ENCODE results near the gene CRNKL1. TPM values are rescaled to one million over a fixed set of nuclear protein-coding genes. Genes with fewer than 3 reads are reported as not detected.

Gene CRNKL1
- total RNA-seq, 1 donor from 2014 or later, result 38.1 TPM

DNA sequence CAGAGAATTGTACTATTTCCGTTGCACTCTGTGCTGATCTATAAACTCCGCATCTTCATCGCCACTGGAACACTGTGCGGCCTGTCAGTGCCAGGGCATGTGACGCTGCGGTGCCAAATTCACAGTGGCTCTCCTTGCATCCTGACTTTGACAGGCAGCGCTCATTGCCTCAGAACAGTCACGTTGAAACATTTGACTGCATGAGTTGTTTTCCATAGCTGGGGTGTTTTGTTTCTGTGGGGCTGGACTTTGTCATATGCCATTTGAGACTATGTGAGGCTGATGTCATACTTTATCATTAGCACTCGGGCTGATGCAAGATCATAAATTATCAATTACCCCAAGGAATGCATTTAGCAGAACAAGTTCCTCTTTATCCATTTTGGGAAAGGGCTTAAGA is 32.8 kb upstream of the CRNKL1 start:
- peak overlapping the region; percentile 95 for H3K27ac ChIP-seq (ENCODE audit: low read depth, low read length)
- no peaks in the 10 kb centered on the region for H3K27me3 ChIP-seq (ENCODE audit: control insufficient read depth in 3 of 3, insufficient read depth in 3 of 3, low read length in 3 of 3)
- H3K9ac ChIP-seq (ENCODE audit: low read depth in 1 of 3, low read length in 3 of 3), result peak overlapping the region; percentile 53 to 82 (median 70)
- no peaks in the 10 kb centered on the region for H3K9me3 ChIP-seq (ENCODE audit: control insufficient read depth in 3 of 3, low read length in 3 of 3)
- peaks cover 18 to 40% (median 24%) of the 10 kb centered on the region in 3 donors for H3K4me1 ChIP-seq (ENCODE audit: control insufficient read depth in 3 of 3, insufficient read depth in 3 of 3, low read length in 3 of 3)
- peak overlapping the region; percentile 34 to 61 (median 58) for H3K4me3 ChIP-seq (ENCODE audit: low read length in 3 of 3)
- H3K36me3 ChIP-seq (ENCODE audit: control insufficient read depth in 3 of 3, insufficient read depth in 3 of 3, low read length in 3 of 3), result no peaks in the 10 kb centered on the region

GRCh38 chr20:20084296-20084752 is 32.1 kb upstream of the CRNKL1 start:
- Histone ChIP-seq H3K4me3 (ENCODE audit: low read length in 3 of 3) (peak overlapping the region; percentile 11 to 61 (median 58)), H3K9ac (ENCODE audit: low read depth in 1 of 3, low read length in 3 of 3) (peak overlapping the region; percentile 14 to 82 (median 69)), H3K9me3 (ENCODE audit: control insufficient read depth in 3 of 3, low read length in 3 of 3) (no peaks in the 10 kb centered on the region), H3K36me3 (ENCODE audit: control insufficient read depth in 3 of 3, insufficient read depth in 3 of 3, low read length in 3 of 3) (no peaks in the 10 kb centered on the region), H3K27ac (ENCODE audit: low read depth, low read length) (peak overlapping the region; percentile 95), H3K4me1 (ENCODE audit: control insufficient read depth in 3 of 3, insufficient read depth in 3 of 3, low read length in 3 of 3) (peaks cover 13 to 33% (median 24%) of the 10 kb centered on the region in 3 donors), H3K27me3 (ENCODE audit: control insufficient read depth in 3 of 3, insufficient read depth in 3 of 3, low read length in 3 of 3) (no peaks in the 10 kb centered on the region)

DNA sequence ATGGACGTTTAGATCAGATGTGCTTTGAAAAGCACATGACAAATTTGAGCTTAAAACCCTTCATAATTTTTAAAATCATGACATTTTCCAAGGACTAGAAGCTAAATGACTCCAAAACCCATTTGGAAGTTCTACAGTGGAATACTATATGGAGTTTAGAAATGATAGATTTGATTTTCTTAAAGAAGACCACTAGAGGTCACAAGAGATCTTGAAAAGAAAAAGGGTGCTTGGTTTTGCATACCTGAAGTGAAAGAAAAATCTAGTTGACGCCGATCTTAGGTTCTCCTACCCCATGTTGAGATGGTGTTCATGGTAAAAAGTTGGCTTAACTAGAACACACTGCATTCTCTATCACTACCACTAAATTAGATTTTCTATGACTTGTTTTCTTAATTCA is 31.5 kb upstream of the CRNKL1 start:
- H3K27me3 ChIP-seq (ENCODE audit: control insufficient read depth in 3 of 3, insufficient read depth in 3 of 3, low read length in 3 of 3), result no peaks in the 10 kb centered on the region
- no peaks in the 10 kb centered on the region for H3K9me3 ChIP-seq (ENCODE audit: control insufficient read depth in 3 of 3, low read length in 3 of 3)
- no peaks in the 10 kb centered on the region for H3K36me3 ChIP-seq (ENCODE audit: control insufficient read depth in 3 of 3, insufficient read depth in 3 of 3, low read length in 3 of 3)
- H3K4me3 ChIP-seq (ENCODE audit: low read length in 3 of 3), result no peak overlapping the region
- H3K4me1 ChIP-seq (ENCODE audit: control insufficient read depth in 3 of 3, insufficient read depth in 3 of 3, low read length in 3 of 3), result peaks cover 15 to 34% (median 23%) of the 10 kb centered on the region in 3 donors
- peak overlapping the region; percentile 95 for H3K27ac ChIP-seq (ENCODE audit: low read depth, low read length)
- peak overlapping the region in 2 of 3 donors; percentile 69 to 82 for H3K9ac ChIP-seq (ENCODE audit: low read depth in 1 of 3, low read length in 3 of 3)

DNA sequence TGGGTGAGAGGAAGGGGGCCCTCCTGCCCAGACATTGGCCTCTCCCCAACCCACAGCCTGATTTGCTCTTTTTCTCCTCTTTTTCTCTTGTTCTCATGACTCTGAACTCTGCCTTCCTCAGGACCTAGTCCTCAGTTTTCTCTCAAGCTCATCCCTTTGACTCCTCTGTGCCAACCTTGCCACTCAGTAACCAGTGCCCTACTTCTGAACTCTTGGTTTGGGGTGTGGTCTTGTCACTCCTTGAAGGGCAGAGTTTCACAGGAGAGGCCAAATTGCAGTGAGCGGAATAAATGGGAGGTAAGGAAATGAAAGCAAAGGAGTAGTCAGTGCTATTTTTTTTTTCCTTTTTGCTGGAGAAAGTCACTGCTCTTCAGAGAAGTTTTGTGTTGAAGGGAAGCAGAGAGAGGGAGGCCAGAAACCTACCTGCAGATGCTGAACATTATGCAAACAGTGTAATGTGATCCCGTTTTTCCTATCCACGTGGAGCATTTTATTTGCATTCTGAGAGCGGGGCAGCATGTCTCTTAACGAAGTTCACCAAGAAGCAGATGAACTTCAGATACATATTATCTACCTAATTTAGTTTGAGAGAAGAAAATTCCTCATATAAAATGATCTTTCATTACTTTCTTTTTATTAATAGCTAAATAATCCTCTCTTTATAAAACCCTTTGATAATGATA is 27.0 kb upstream of the CRNKL1 start:
- H3K27me3 ChIP-seq (ENCODE audit: control insufficient read depth in 3 of 3, insufficient read depth in 3 of 3, low read length in 3 of 3), result no peaks in the 10 kb centered on the region
- no peak overlapping the region for H3K9ac ChIP-seq (ENCODE audit: low read depth in 1 of 3, low read length in 3 of 3)
- H3K9me3 ChIP-seq (ENCODE audit: control insufficient read depth in 3 of 3, low read length in 3 of 3), result no peaks in the 10 kb centered on the region
- H3K27ac ChIP-seq (ENCODE audit: low read depth, low read length), result no peak overlapping the region
- no peak overlapping the region for H3K4me3 ChIP-seq (ENCODE audit: low read length in 3 of 3)
- H3K36me3 ChIP-seq (ENCODE audit: control insufficient read depth in 3 of 3, insufficient read depth in 3 of 3, low read length in 3 of 3), result no peaks in the 10 kb centered on the region
- H3K4me1 ChIP-seq (ENCODE audit: control insufficient read depth in 3 of 3, insufficient read depth in 3 of 3, low read length in 3 of 3), result peaks cover under 1 to 40% (median 25%) of the 10 kb centered on the region in 3 donors

GRCh38 chr20:20078041-20078440 is 25.8 kb upstream of the CRNKL1 start:
- H3K4me3 ChIP-seq (ENCODE audit: low read length in 3 of 3), result no peak overlapping the region
- H3K9ac ChIP-seq (ENCODE audit: low read depth in 1 of 3, low read length in 3 of 3), result no peak overlapping the region
- H3K36me3 ChIP-seq (ENCODE audit: control insufficient read depth in 3 of 3, insufficient read depth in 3 of 3, low read length in 3 of 3), result no peaks in the 10 kb centered on the region
- H3K27me3 ChIP-seq (ENCODE audit: control insufficient read depth in 3 of 3, insufficient read depth in 3 of 3, low read length in 3 of 3), result no peaks in the 10 kb centered on the region
- no peaks in the 10 kb centered on the region for H3K9me3 ChIP-seq (ENCODE audit: control insufficient read depth in 3 of 3, low read length in 3 of 3)
- H3K4me1 ChIP-seq (ENCODE audit: control insufficient read depth in 3 of 3, insufficient read depth in 3 of 3, low read length in 3 of 3), result peaks cover 5 to 38% (median 27%) of the 10 kb centered on the region in 3 donors
- H3K27ac ChIP-seq (ENCODE audit: low read depth, low read length), result no peak overlapping the region

DNA sequence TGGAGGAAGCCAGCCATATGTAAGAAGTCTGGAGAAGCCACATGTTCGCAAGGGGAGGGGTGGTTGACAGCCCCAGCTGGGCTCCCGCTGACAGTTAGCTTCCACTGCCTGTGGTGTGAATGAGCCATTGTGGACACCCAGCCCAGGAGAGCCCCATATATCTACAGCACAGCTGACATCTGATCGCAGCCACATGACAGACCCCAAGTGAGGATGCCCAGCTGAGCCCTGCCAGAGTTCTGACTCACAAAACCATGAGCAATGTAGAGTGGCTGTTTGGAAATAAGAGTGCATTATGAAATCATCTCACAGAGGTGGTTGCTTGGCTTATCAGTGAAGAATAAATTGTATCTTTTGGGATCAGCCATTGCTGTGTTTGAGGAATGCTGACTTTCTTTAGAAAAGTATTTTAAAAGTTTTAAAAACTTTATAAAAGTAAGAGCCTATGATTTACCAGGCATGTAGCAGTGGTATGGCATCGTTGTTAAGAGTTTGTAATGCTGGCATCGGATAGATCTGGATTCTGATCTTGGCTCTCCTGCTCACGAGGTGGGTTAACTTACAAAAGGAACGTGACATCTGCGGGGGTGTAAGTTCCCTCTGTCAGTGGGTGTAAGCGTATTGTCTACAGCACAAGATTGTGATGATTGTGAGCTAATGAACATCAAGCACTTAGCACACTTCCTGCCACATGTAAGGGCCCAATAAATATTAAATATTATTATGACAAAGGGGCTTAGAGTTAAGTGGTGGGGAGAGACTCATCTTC is 24.2 kb upstream of the CRNKL1 start:
- H3K9ac ChIP-seq (ENCODE audit: low read depth in 1 of 3, low read length in 3 of 3), result peak overlapping the region in 2 of 3 donors; percentile 4 to 57
- no peaks in the 10 kb centered on the region for H3K9me3 ChIP-seq (ENCODE audit: control insufficient read depth in 3 of 3, low read length in 3 of 3)
- H3K27me3 ChIP-seq (ENCODE audit: control insufficient read depth in 3 of 3, insufficient read depth in 3 of 3, low read length in 3 of 3), result no peaks in the 10 kb centered on the region
- peak overlapping the region; percentile 81 for H3K27ac ChIP-seq (ENCODE audit: low read depth, low read length)
- H3K36me3 ChIP-seq (ENCODE audit: control insufficient read depth in 3 of 3, insufficient read depth in 3 of 3, low read length in 3 of 3), result no peaks in the 10 kb centered on the region
- H3K4me3 ChIP-seq (ENCODE audit: low read length in 3 of 3), result peak overlapping the region in 1 of 3 donors; percentile 58
- H3K4me1 ChIP-seq (ENCODE audit: control insufficient read depth in 3 of 3, insufficient read depth in 3 of 3, low read length in 3 of 3), result peaks cover 7 to 43% (median 28%) of the 10 kb centered on the region in 3 donors

DNA sequence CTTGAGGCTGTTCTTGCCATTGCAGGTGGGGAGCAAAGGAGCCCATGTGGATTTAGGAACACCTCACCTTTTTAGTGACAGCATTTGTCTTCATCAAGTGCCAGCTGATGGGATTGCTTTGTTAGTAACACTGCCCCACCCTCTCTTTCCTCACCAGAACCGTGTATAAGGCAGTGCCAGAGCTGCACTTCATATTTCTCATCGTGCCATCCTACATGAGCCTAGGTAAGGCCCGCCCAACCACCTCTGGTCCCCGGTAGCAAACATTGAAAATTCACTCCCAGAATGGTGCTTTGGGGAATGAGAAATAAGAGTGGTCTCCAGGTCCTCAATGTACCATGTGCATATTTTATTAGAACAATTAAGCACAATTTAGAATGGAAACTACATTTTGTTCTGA is 22.8 kb upstream of the CRNKL1 start:
- Histone ChIP-seq H3K36me3 (ENCODE audit: control insufficient read depth in 3 of 3, insufficient read depth in 3 of 3, low read length in 3 of 3) (no peaks in the 10 kb centered on the region), H3K9me3 (ENCODE audit: control insufficient read depth in 3 of 3, low read length in 3 of 3) (no peaks in the 10 kb centered on the region), H3K27ac (ENCODE audit: low read depth, low read length) (peak overlapping the region; percentile 81), H3K4me3 (ENCODE audit: low read length in 3 of 3) (peak overlapping the region in 1 of 3 donors; percentile 54), H3K27me3 (ENCODE audit: control insufficient read depth in 3 of 3, insufficient read depth in 3 of 3, low read length in 3 of 3) (no peaks in the 10 kb centered on the region), H3K9ac (ENCODE audit: low read depth in 1 of 3, low read length in 3 of 3) (peak overlapping the region in 1 of 3 donors; percentile 5), H3K4me1 (ENCODE audit: control insufficient read depth in 3 of 3, insufficient read depth in 3 of 3, low read length in 3 of 3) (peaks cover 7 to 53% (median 36%) of the 10 kb centered on the region in 3 donors)

DNA sequence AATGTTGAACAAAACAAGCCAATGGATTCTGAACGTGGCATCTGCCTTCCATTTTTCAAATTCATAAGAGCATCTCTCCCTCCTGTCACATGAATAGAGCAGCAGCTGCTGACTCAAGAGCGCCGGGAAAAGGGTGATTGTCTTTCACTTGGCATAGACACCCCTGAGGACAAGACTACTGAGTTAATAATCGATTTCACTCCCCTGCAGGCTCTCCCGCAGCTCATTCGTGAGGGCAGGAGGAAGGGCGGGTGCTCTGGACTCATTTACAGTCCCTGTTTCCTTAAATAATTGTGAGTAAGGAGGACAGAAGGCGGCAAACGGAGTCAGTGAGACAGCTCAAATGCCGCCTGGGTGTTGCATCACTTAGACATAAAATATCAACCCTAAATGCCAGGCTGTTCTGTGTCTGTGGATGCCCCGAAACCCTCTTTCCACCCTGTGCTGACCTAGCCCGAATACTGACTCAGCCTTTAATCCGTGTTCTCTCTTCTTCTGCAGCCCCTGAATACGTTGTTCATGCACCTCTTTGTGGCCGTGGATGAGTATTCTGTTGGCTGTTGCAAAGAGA is 21.6 kb upstream of the CRNKL1 start:
- H3K36me3 ChIP-seq (ENCODE audit: control insufficient read depth in 3 of 3, insufficient read depth in 3 of 3, low read length in 3 of 3), result no peaks in the 10 kb centered on the region
- peak overlapping the region; percentile 81 for H3K27ac ChIP-seq (ENCODE audit: low read depth, low read length)
- H3K4me3 ChIP-seq (ENCODE audit: low read length in 3 of 3), result peak overlapping the region; percentile 38 to 60 (median 46)
- H3K4me1 ChIP-seq (ENCODE audit: control insufficient read depth in 3 of 3, insufficient read depth in 3 of 3, low read length in 3 of 3), result peaks cover 7 to 47% (median 33%) of the 10 kb centered on the region in 3 donors
- H3K27me3 ChIP-seq (ENCODE audit: control insufficient read depth in 3 of 3, insufficient read depth in 3 of 3, low read length in 3 of 3), result no peaks in the 10 kb centered on the region
- H3K9me3 ChIP-seq (ENCODE audit: control insufficient read depth in 3 of 3, low read length in 3 of 3), result no peaks in the 10 kb centered on the region
- H3K9ac ChIP-seq (ENCODE audit: low read depth in 1 of 3, low read length in 3 of 3), result peak overlapping the region; percentile 66 to 82 (median 75)

- no peak overlapping the region for H3K4me3 ChIP-seq (ENCODE audit: low read length in 3 of 3)
- H3K36me3 ChIP-seq (ENCODE audit: control insufficient read depth in 3 of 3, insufficient read depth in 3 of 3, low read length in 3 of 3), result no peaks in the 10 kb centered on the region
- H3K27ac ChIP-seq (ENCODE audit: low read depth, low read length), result peak overlapping the region; percentile 31
- peaks cover 7 to 36% (median 22%) of the 10 kb centered on the region in 3 donors for H3K4me1 ChIP-seq (ENCODE audit: control insufficient read depth in 3 of 3, insufficient read depth in 3 of 3, low read length in 3 of 3)
- H3K9ac ChIP-seq (ENCODE audit: low read depth in 1 of 3, low read length in 3 of 3), result no peak overlapping the region
- H3K27me3 ChIP-seq (ENCODE audit: control insufficient read depth in 3 of 3, insufficient read depth in 3 of 3, low read length in 3 of 3), result no peaks in the 10 kb centered on the region
- no peaks in the 10 kb centered on the region for H3K9me3 ChIP-seq (ENCODE audit: control insufficient read depth in 3 of 3, low read length in 3 of 3)
Measured at GRCh38 chr20:20070871-20071726, 18.8 kb upstream of the CRNKL1 start.
